CD1c-positive myeloid dendritic cell (primary cell): ENCODE results near the gene SHISA9.

Experiments used
- DNase-seq: peaks from one replicate; pipeline ENCODE4 v3.0.0-alpha.2; 2016; ENCODE audit errors: extremely low spot score

SHISA9 gene

DNA sequence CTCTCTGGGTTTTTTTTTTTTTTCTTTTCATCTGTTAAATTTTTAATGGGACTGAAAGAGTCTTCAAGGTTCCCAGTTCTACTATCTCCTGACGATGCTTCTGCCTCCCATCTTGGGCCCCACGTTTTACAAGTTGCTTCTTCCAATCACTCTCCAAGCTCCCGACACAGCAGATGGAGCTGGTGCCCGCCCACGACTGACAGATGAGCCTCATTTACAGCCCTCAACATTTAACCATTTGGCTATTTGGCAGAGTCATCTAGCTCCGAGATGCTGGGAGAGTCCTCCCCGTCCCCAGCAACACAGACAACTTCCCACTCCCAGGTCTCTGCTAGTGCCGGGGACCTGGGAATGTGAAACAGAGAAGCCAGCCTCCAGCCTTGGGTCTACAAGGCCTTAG lies 276.9 kb downstream of the SHISA9 start:
- DNase-seq, result no peak

DNA sequence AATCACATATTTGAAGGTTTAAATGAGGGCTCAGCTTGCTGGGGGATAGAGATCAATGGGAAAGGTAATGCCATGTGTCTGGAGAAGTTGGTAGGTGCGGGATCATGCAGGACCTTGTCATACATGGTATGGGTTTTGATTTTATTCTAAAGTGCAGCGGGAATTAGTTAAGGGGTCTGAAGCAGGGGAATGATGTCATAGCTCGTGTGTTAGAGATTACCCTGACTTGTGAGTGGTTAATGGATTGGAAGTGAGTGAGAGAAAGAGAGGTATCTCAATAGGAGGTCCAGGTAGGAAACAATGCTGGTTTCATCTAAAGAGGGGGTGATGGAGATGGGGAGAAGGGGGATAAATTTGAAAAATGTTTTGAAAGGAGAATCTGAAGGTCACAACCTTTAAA lies 280.0 kb downstream of the SHISA9 start:
- DNase-seq, result no peak

DNA sequence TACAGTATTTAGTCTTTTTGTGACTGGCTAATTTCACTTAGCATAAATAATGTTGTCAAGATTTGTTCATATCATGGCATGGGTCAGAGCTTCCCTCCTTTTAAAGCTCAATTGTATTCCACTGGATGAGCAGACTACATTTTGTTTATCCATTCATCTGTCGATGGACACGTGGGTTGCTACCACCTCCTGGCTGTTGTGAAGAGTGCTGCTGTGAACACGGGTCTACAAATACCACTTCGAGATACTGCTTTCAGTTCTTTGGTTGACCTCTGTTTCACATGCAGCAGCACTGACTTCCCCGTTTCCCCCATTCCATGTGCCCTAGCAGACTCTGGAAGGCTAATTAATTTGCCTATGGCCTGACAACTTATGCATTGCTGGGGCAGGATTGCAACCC lies 285.4 kb downstream of the SHISA9 start:
- no peak for DNase-seq

DNA sequence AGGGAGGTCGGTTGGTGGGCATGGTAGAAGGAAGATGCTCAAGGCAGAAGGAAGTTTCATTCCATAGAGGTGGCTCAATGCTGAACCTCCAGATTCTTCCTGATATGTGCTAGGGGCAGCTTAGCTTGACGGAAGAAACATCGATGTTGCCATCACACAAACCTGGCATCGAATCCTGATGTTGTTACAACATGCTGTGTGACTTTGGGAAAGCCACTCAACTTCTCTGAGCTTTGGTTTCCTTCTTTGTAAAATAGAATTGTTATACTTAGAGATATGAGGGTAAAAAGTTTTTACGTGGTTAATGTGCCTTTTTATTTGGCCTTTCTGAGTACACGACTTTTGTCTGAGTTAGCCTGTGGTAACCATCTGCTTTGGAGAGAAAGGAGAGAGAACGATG lies 287.9 kb downstream of the SHISA9 start:
- no peak for DNase-seq

DNA sequence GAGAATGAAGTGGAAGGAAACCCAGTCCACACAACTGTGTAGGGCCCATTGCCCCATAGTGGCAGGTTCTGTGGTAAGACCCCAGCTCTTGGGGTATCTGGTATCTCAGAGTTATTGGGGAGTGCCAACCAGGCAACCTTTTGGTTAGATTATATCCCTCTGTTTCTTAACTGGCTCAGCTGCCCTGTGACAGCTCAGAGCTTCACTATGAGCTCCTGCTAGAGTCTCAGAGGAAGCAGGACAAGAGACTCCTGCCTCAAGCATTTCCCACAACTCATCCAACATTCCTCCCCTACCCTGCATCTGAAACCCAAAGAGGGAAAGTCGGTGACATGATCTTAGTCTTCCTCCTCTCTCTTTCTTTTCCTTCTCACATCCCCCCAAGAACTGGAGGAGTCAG lies 292.3 kb downstream of the SHISA9 start:
- DNase-seq, result no peak

DNA sequence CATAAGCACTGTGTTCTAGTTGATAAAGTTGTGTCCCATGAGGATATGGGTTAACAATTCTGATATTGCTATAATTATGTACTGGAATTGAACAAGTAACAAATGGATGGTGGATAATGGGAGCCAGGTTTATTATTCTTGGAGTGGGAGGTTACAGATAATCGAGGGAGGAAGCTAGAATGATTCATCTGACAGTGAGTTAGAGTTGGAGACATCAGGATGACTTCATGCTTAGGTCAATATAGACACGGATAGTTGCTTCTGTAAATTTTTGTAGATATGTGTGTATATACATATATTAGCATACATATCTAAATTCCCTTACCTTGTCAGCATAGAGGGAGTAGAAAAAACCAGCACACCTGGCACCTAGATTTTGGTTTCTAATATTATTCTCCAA lies 293.4 kb downstream of the SHISA9 start:
- no peak for DNase-seq

DNA sequence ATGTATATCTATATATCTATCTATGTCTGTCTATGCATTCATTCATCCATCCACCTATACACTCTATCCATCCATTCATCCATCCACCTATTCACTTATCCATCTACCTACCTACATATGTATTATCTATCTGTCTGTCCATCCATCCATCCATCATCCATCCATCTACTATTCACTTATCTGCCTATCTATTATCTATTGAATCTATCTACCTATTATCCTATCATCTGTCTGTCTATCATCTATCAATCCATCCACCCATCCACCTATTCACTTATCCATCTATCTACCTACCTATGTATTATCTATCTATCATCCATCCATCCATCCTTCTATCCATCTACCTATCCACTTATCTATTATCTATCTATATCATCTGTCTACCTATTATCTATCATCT lies 302.3 kb downstream of the SHISA9 start:
- no peak for DNase-seq

DNA sequence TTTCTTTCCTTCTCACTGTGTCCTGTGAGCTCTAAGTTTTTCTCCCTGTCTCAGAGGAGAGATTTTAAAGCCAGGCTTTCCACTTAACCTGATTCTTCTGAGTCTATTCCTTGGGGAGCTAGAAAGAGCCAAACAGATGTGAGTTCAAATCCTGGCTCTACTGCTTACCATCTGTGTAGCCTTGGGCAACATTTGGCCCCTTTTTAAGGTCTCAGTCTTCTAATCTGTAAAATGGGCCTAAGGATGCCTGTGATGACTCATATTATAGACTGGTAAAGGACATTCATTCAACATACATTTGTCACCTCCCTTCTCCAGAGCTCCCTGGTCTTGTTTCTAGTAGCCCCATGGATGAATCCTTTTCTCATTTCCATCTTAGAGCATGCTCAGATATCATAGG lies 304.0 kb downstream of the SHISA9 start:
- no peak for DNase-seq

DNA sequence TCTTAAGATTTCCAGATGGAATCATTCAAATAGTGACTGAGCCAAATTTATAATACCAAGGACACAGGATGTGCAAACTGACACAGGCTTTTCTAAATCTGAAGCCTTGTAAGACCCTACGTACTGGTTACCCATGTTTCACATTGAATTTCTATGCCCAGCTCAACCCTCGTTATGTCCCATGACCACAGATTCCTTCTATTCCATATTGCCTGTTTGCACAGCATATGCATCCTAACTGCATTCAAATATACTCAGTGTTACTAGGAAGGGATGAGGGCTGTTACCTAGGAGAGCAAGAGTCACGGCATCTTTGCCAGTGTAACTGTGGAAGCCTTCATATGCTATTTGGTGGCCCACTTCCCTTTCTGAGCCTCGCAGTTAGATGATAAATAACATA lies 305.2 kb downstream of the SHISA9 start:
- no peak for DNase-seq

DNA sequence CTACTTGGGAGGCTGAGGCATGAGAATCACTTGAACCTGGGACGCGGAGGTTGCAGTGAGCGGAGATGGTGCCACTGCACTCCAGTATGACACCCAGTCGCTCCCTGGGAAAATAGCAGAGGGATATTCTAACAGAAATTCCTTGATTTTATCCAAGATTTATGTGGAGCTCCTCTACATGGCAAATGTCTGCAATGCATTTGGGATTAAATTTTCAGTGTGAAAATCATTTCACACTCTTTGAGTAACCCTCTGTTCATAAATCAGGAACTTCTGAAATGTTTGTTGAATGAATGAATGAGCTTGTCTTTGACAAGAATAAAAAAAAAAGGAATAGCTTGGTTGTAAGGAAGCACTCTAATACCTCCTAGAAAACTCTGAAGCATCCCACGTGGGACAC lies 305.8 kb downstream of the SHISA9 start:
- no peak for DNase-seq

DNA sequence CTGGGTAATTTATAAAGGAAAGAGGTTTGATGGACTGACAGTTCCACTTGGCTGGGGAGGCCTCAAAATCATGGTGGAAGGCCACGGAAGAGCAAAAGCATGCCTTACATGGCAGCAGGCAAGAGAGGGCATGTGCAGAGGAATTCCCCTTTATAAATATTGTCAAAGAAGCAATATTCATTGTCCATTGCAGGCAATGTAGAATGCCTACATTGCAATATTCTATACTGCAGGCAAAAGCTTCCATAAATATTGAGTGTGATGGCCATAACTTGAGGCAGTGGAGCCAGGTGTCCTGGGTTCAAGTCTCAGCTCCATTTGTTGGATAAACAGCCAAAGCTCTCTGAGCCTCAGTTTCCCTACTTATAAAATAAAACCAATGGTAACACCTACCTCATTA lies 322.3 kb downstream of the SHISA9 start:
- DNase-seq, result no peak

DNA sequence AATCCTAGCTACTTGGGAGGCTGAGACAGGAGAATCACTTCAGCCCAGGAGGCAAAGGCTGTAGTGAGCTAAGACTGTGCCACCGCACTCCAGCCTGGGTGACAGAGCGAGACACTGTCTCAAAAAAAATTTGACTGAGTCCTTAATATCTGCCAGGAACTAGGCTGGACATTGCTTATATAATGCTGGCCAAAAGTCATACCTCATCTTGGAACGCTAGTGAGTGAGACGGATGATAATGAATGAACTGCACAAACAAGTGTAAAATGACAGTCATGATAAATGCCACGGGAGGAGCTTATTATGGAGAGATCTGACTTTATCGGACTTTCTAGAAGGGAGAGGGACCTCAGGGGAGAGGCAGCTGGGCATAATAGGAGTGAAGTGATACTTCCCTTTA lies 327.6 kb downstream of the SHISA9 start:
- no peak for DNase-seq

DNA sequence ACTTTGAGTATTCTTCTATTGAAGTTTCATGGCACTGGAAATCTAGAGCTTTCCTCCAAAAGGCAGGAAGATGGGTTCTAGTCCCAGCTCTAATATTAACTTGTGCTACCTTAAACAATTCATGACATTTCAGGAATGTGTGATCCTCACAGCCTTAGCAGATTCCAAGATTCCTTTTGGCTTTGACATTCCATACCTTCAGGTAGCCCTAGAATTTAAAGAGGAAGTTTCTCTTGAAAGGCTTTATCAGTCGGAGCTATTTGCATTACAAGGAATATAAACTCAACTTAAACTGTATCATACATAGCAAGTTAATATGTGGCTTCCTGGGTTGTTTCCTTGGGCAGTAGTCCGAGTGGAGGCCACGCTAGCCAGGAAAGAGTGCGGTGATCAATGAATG lies 330.0 kb downstream of the SHISA9 start:
- no peak for DNase-seq

DNA sequence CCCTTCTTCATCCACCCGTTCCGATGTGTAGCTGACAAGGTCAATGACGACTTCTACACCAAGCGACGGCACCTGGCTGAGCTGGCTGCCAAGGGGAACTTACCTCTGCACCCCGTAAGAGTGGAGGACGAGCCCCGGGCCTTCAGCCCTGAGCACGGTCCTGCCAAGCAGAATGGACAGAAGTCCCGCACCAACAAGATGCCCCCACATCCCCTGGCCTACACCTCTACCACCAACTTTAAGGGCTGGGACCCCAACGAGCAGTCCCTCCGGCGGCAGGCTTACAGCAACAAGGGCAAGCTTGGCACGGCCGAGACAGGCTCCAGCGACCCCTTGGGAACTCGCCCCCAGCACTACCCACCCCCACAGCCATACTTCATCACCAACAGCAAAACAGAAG lies 333.6 kb downstream of the SHISA9 start:
- no peak for DNase-seq

DNA sequence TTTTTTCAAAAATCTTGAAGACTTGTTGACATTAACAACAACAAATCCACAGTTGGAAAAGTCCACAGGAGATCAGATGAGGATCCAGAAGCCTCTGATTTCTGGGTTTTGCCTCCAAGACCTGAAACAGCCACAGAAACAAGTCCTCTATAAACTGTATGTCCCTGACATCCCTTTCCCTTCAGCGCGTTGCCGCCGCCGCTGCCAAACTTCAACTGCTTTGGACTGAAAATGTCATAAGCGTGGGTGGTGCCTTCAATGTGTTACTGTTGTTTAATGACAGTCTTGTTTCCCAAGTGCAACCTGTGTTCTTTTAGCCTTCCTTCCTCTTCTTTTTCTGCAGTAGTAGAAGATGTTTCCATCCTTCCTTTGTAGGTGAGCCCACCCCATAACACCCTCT lies 334.9 kb downstream of the SHISA9 start:
- no peak for DNase-seq

DNA sequence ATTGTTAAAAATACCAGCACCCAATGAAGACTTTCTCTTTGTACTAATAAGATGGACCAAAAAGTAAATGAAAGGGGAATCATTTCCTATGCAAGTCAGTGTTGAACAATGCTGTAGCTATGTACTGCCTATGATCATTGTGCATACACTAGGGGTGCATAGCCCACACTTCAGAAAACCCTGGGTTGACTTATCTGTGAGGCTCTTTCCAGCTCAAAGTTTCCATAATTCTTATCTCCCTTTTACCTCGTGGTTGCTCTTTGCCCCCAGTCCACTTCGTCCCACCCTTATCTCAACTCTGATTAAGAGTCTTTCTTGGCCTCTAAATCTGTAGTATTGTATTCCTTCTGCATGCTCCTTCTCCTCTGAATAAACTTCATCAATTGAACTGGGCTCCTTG lies 336.8 kb downstream of the SHISA9 start:
- DNase-seq, result no peak

DNA sequence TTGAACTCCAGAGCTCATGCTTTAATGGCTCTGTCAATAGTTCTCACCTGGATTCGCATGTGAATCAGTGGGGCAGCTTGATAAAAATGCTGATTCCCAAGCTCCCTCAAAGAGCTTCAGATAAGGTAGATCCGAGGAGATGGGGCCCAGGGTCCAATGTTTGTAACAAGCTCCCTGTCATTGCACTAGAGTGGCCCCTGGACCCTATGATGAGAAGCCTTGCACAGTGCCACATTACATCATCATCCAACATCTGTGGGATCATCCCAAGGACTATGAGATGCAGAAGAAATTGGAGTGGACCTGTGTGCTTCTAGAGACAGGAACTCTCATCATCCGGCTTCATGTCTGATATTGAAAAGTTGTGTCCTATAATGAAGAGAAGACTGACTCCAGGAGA lies 340.8 kb downstream of the SHISA9 start:
- DNase-seq, result no peak

DNA sequence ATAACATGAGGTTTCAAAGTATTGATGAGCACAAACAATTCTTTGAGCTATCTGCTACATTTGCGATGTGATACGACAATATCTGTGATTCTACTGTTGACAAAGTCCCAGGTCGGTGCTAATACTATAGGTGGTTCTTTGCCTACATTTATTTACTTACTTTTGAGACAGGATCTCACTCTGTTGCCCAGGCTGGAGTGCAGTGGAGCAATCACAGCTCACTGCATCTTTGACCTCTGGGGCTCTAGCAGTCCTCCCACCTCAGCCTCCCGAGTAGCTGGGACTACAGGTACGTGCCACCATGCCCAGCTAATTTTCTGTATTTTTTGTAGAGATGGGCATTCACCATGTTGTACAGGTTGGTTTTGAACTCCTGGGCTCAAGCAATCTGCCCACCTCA lies 343.4 kb downstream of the SHISA9 start:
- DNase-seq, result no peak

DNA sequence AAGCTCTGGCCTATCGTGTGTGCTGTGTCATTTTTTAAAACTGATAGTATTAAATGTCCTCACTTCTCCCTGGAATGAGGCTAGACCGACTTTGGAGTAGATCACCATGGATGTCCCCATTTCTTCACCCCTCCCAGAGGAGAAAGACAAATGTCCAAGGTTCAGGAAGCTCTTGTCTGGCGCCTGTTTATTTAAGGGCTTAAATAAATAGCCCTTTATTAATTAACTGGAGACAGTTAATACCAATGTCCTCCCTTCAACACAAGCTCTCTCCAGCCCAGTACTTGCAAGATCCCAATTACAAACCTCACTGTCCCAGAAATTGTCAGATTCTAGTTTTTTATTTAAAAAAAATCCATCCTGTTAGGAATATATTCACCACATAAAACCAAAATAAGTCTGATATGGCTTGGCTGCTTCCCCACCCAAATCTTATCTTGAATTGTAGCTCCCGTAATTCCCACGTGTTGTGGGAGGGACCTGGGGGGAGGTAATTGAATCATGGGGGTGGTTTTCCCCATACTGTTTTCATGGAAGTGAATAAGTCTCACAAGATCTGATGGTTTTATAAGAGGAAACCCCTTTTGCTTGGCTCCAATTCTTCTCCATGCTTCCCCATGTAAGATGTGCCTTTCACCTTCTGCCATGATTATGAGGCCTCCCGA lies 344.4 kb downstream of the SHISA9 start:
- no peak for DNase-seq

DNA sequence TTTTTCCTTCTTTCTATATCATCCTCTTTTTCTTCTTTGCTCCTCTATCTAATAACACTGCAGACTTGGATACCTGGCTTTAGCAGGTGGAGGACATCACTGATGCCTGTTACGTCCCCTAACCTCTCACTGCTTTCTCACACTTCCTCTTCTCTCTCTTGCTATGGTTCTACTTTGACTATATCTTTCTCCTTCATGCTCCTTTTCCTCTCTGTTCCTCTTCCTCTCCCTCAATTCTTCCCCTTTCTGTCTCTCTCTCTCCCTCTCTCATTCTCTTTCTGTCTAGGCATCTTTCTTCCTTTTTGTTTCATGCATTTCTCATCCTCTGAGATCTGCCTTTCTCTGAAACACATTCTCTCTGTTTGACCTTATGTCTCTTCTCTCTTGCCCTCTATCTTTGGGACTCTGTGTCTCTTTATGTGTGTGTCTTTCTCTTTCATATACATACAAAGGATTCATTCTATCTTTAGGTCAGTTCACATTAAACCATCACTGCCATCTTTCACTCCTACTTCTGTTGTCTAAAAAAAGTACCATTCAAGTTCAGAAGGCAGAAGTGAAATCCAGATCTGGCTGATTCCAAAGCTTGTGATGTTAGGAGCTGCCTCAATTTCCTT lies 353.7 kb downstream of the SHISA9 start:
- no peak for DNase-seq

DNA sequence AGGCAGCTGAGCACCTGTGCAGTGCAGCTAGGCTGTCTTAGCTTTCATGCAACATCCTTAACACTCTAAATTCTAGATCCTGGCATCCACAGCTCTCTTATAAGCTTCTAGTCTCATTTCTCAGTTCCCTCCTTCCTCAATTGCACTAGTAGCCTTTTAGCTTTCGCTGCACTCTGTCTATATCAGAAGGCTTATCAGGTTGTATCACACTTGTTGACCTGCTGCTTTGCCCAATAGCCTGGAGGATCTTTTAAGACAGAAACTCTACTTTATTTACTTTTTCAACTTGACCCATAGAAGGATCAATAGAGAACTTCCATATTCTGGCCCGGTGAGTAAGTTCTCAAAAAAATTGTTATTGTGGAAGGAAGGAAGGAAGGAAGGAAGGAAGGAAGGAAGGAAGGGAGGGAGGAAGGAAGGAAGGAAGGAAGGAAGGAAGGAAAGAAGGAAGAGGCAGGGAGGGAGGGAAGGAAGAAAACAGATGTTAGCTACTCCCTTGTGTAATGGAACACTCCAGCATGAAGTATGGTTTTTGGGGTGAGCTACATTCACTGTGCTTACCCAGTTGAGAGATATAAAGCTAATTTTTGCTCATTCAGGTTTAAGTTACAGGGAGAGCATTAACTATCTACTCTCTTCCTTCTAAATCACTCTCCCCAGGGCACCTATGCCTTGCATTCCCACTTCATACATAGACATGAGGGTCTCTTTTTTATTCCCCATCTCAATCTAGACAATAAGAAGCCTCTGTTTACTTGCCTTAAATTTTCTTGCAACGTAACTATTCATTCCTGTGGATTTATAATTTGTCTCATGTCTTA lies 361.1 kb downstream of the SHISA9 start:
- DNase-seq, result no peak

DNA sequence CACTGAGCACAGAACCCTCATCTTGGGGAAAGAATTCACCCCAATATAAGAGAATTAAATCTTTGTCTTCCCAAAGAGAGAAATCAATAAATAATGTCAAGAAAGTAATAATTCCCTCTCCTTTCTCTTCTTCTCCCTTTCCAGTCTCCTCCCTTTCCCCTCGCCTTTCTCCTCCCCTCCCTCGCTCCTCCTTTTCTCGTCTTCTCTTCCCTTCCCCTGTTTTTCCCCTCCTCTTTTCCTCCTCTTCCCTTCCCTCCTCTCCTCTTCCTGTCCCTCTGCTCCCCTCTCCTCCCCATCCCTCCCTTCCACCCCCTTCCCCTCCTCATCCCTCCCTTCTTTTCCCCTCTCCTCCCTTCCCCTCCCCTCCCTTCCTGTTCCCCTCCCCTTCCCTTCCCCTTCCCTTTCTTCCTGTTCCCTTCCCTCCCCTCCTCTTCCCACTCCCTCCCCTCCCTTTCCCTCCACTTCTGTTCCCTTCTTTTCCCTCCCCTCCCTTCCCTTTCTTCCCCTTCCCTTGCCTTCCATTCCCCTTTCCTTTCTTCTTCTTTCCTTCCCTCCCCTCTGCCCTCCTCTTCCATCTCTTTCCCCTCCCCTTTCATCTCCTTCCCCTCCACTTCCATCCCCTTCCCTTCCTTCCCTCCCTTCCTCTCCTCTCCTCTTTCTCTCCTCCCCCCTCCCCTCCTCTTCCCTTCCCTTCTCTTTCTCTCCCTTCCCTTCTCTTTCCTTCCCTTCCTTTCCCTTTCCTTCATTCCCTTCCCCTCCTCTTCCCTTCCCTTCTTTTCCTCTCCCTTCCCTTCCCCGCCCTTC lies 363.6 kb downstream of the SHISA9 start:
- no peak for DNase-seq
